Ammon's horn (tissue), 1 donor: ENCODE data around the gene EBF4.

Experiments
- DNase-seq: peaks from one replicate; pipeline ENCODE4 v3.0.0-alpha.2; 2016; ENCODE audit warnings: low spot score

The EBF4 gene

GRCh38 chr20:2692036-2692885 is at the start of gene EBF4:
Gene EBF4, plus strand, starts transcription at chr20:2692780. Its CDS starts 866 bp downstream, at chr20:2693646.
- peak; percentile 47 for DNase-seq

- DNase-seq = no peak
Measured at GRCh38 chr20:2643708-2644107, 48.9 kb upstream of the EBF4 start.

GRCh38 chr20:2651772-2652723 is 40.5 kb upstream of the EBF4 start, which contains the start of gene NOP56:
Gene NOP56, plus strand, starts transcription at chr20:2652632. Its CDS starts 29 bp downstream, at chr20:2652661.
- peak; percentile 91 for DNase-seq

- peak; percentile 20 for DNase-seq
Measured at GRCh38 chr20:2652724-2653555, 39.6 kb upstream of the EBF4 start.

GRCh38 chr20:2653556-2654383 is 38.8 kb upstream of the EBF4 start:
- no peak for DNase-seq

GRCh38 chr20:2654384-2654822 is 38.2 kb upstream of the EBF4 start:
- DNase-seq = no peak

- DNase-seq = no peak
Measured at GRCh38 chr20:2654831-2655230, 37.7 kb upstream of the EBF4 start.

- DNase-seq = no peak
Measured at GRCh38 chr20:2655331-2656116, 37.1 kb upstream of the EBF4 start.

GRCh38 chr20:2656471-2657117 is 36.0 kb upstream of the EBF4 start:
- DNase-seq = no peak

- no peak for DNase-seq
Measured at GRCh38 chr20:2657241-2657640, 35.3 kb upstream of the EBF4 start.

GRCh38 chr20:2657674-2658073 is 34.9 kb upstream of the EBF4 start:
- no peak for DNase-seq

GRCh38 chr20:2658414-2659354 is 33.9 kb upstream of the EBF4 start:
- DNase-seq = no peak

- no peak for DNase-seq
Measured at GRCh38 chr20:2659547-2659946, 33.0 kb upstream of the EBF4 start.

- no peak for DNase-seq
Measured at GRCh38 chr20:2663364-2663886, 29.2 kb upstream of the EBF4 start.

GRCh38 chr20:2663887-2664719 is 28.5 kb upstream of the EBF4 start, which contains the start of gene IDH3B:
Gene IDH3B, minus strand, starts transcription at chr20:2664216. Its CDS starts 28 bp downstream, at chr20:2664188.
- peak; percentile 94 for DNase-seq

- DNase-seq = no peak
Measured at GRCh38 chr20:2671977-2672376, 20.6 kb upstream of the EBF4 start.

- DNase-seq = no peak
Measured at GRCh38 chr20:2672446-2672845, 20.1 kb upstream of the EBF4 start.
